Stimulated activated effector memory CD8-positive, alpha-beta T cell treated with anti-CD3 and anti-CD28 coated beads, Interleukin-12 subunit alpha, Interleukin-12 subunit beta, amount 100 ng/mL, for 72 hours (primary cell): ENCODE results near the gene CORT.
"Not testable (repeated sequence)": the region's sequence is repeated elsewhere in the genome, so short reads cannot be mapped to it uniquely, and the experiment has no call there.

ENCODE experiments used
- ATAC-seq: fragments of 150-1000 bp; cut with Tn5 transposase; 2 replicates; pipeline ENCODE4 v1.10.0; 2021
- DNase-seq, 2 donors: peaks; one replicate each; pipeline ENCODE4 v3.0.0; 2021 to 2022; ENCODE audit warnings: low spot score in 2 of 2
- H3K27ac Mint-ChIP-seq: one replicate; pipeline ENCODE4 v1.8.0; 2022; ENCODE audit warnings: mild to moderate bottlenecking, mixed read lengths
- H3K36me3 Mint-ChIP-seq: one replicate; pipeline ENCODE4 v1.8.0; 2022; ENCODE audit warnings: mild to moderate bottlenecking, mixed read lengths
- H3K4me1 Mint-ChIP-seq: one replicate; pipeline ENCODE4 v1.8.0; 2022; ENCODE audit warnings: mixed read lengths
- H3K4me3 Mint-ChIP-seq: one replicate; pipeline ENCODE4 v1.8.0; 2022; ENCODE audit warnings: mild to moderate bottlenecking, mixed read lengths
- H3K9me3 Mint-ChIP-seq: one replicate; pipeline ENCODE4 v1.8.0; 2022; ENCODE audit warnings: mixed read lengths

The CORT gene

DNA sequence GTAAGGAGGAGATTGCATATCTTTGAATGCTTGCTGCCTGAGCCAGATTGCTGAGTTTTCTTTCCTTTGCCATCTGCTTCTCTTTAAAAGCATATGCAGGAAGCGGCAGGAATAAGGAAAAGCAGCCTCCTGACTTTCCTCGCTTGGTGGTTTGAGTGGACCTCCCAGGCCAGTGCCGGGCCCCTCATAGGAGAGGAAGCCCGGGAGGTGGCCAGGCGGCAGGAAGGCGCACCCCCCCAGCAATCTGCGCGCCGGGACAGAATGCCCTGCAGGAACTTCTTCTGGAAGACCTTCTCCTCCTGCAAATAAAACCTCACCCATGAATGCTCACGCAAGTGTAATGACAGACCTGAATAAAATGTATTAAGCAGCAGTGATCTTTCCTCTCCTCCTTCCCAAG is 1.5 kb downstream of the CORT start:
- DNase-seq: no peak
- H3K36me3 Mint-ChIP-seq: peaks cover 7% of the 10 kb centered on the region
- H3K4me3 Mint-ChIP-seq: no peak overlapping the region
- ATAC-seq: no peak
- H3K4me1 Mint-ChIP-seq: no peaks in the 10 kb centered on the region
- no peaks in the 10 kb centered on the region for H3K9me3 Mint-ChIP-seq
- no peak overlapping the region for H3K27ac Mint-ChIP-seq

DNA sequence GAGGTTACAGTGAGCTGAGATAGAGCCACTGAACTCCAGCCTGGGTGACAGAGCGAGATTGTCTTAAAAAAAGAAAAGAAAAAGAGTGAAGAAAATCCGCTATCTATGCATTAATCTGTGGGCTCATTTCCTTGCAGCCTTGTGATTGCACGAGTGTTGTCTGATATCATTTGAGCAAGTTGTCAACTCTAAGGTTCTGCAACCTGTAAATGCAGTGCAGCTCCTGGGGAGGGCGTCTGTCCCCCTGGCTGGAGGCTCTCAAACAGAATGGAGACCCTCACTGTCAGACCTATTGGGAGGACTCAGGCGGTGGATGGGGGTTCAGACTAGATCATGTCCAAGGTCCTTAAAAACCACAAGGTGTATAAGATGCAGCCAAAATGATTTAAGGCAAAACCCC is 6.2 kb downstream of the CORT start:
- ATAC-seq: no peak
- Mint-ChIP-seq H3K4me1 (no peaks in the 10 kb centered on the region), H3K36me3 (peaks cover 45% of the 10 kb centered on the region), H3K27ac (no peak overlapping the region), H3K9me3 (no peaks in the 10 kb centered on the region), H3K4me3 (no peak overlapping the region)
- no peak for DNase-seq

DNA sequence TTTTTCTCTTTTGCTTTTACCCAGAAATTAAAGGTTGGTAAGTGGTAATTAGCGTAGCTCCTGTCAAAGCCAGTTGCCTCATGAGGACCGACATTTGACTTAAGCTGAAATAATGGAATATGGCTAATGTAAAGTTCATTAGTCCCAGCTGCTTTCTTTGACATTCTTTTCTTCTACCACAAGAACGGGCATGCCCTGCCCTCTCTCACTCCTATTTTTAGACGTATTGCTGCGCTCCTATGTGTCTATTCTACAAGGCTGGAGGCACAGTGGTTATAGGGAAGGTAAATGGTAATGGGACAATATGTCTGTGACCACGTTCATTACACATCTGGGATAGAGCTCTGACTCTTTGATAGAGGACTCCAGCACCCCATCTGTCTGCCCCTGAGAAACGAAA is 6.8 kb downstream of the CORT start:
- H3K9me3 Mint-ChIP-seq: no peaks in the 10 kb centered on the region
- H3K4me1 Mint-ChIP-seq: no peaks in the 10 kb centered on the region
- peaks cover 51% of the 10 kb centered on the region for H3K36me3 Mint-ChIP-seq
- ATAC-seq: no peak
- no peak overlapping the region for H3K4me3 Mint-ChIP-seq
- no peak for DNase-seq
- H3K27ac Mint-ChIP-seq: no peak overlapping the region

GRCh38 chr1:10457462-10457861 is 7.6 kb downstream of the CORT start:
- DNase-seq, H3K4me3 Mint-ChIP-seq, H3K4me1 Mint-ChIP-seq, ATAC-seq, H3K9me3 Mint-ChIP-seq, H3K27ac Mint-ChIP-seq: not testable (repeated sequence)
- H3K36me3 Mint-ChIP-seq: peaks cover 59% of the 10 kb centered on the region

GRCh38 chr1:10457875-10458274 is 8.0 kb downstream of the CORT start:
- no peak for DNase-seq
- H3K4me1 Mint-ChIP-seq: no peaks in the 10 kb centered on the region
- H3K27ac Mint-ChIP-seq: no peak overlapping the region
- no peaks in the 10 kb centered on the region for H3K9me3 Mint-ChIP-seq
- no peak overlapping the region for H3K4me3 Mint-ChIP-seq
- peaks cover 63% of the 10 kb centered on the region for H3K36me3 Mint-ChIP-seq
- ATAC-seq: no peak

- Mint-ChIP-seq H3K4me3 (no peak overlapping the region), H3K36me3 (peaks cover 76% of the 10 kb centered on the region), H3K9me3 (no peaks in the 10 kb centered on the region), H3K4me1 (no peaks in the 10 kb centered on the region), H3K27ac (no peak overlapping the region)
- no peak for ATAC-seq
- no peak for DNase-seq
These were observed 9.4 kb downstream of the CORT start for GRCh38 chr1:10459184-10459583.

DNA sequence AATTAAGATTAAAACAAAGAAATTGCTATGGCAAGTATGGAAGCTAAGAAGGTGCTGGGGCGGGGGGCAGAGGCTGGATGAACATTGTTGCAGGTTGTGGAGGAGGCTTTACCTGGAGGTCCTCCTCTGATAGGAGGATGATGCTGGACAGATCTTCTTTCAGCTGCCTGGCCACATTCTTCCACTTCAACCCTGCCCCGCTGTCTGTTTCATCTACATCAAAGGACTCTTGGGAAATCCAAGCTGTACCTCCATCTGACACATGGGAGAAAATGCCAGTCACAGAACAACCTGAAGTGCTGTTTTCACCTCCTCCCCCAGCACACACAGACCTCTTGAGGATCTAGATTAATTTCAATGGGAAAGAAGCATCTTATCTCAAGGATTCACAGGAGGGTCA is 17.2 kb downstream of the CORT start:
- peaks cover 8% of the 10 kb centered on the region for H3K4me1 Mint-ChIP-seq

GRCh38 chr1:10470043-10470442 is 20.2 kb downstream of the CORT start:
- Mint-ChIP-seq H3K4me1 (peaks cover 19% of the 10 kb centered on the region), H3K36me3 (peaks cover 68% of the 10 kb centered on the region), H3K4me3 (no peak overlapping the region), H3K27ac (no peak overlapping the region), H3K9me3 (no peaks in the 10 kb centered on the region)
- no peak for ATAC-seq
- DNase-seq: no peak

More for the DNA sequence above, 17.2 kb downstream of the CORT start:
- no peak for DNase-seq
- Mint-ChIP-seq H3K36me3 (peaks cover 89% of the 10 kb centered on the region), H3K27ac (no peak overlapping the region), H3K4me3 (no peak overlapping the region), H3K9me3 (no peaks in the 10 kb centered on the region)
- no peak for ATAC-seq

DNA sequence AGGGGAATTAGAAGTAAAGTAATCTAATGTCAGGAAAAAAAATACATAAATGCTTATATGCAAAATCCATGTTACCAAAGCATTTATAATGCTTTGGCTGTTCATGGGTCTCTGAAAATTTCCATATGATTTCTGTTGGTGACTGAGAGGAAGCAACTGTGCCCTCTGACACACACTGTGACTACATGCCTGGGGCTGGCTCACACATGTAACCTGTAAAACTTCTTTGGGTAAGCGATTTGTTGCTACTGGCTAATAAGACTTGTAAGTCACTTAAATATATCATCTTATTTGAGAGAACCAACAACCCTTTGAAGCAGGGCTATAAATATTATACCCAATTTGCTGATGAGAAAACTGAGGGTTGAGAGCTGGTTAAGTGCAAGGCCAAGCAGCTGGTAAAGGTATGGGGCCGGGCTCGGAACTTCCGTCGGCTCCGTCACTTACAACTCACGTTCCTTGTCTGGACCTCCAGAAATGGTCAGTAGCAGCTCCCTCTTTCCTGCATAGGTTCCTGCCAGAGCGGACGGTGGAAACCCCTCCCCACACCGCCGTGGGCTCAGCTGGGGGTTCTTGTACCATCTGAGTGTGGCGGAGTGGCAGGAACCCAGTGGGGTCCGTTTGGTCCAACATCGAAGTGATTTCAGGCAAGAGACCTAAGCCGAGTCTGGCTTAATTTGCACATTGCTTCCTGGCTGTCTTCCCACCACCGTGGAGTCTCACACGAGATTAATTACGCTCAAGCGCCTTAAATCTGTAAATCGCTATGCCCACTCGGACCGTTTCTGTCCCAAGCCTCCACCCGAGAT is 21.8 kb downstream of the CORT start:
- peaks cover 31% of the 10 kb centered on the region for H3K4me1 Mint-ChIP-seq
- H3K9me3 Mint-ChIP-seq: no peaks in the 10 kb centered on the region
- ATAC-seq: peak; percentile 0
- DNase-seq: no peak
- H3K36me3 Mint-ChIP-seq: peaks cover 55% of the 10 kb centered on the region
- H3K27ac Mint-ChIP-seq: peak overlapping the region; percentile 97
- peak overlapping the region; percentile 97 for H3K4me3 Mint-ChIP-seq

DNA sequence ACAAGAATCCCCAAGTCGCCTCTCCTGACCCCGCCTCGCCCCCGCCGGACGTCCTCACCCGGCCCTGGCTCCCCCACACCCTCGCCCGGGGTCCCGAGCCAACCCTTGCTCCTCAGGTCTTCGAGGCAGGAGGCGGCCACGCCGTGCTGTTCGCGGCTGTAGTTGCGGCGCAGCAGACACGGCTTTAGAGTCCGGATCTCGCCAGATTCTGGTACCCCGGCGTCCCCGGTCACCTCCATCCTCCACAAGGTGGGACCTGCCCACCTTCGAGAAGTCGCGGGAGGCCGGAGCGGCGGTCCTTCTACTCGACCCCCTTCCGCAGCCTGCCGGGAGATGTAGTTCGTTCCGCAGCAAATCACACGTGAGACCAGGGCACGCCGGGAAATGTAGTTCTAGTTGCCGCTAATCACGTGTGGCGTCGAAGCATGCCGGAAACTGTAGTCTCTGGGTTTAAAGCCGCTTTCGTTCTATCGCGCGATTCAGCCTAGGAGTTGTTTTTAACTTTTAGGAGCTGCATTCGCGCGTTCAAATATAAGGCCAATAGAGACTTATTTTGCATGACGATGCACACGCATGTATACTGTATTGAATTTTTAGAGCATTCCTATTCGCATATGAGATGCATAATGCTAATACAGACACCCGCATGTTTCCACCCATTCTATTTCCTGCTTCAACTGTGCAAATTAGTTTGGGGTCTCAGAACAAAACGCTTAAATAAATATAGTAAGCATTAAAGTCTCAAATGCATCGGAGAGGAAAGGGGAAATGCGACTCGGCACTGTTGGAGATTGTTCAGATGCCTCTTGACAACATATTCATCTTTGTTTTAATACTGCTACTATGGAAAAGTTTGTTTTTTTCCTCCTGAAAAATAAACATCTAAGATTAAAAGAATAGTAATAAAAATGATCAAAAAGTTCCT is 22.7 kb downstream of the CORT start, which contains the start of gene DFFA:
DFFA (minus strand) TSS at position 310 of the 925 bp plus-strand sequence; CDS start at position 239, 71 bp downstream.
- peak; percentile 79 to 96 for DNase-seq
- H3K9me3 Mint-ChIP-seq: no peaks in the 10 kb centered on the region

DNA sequence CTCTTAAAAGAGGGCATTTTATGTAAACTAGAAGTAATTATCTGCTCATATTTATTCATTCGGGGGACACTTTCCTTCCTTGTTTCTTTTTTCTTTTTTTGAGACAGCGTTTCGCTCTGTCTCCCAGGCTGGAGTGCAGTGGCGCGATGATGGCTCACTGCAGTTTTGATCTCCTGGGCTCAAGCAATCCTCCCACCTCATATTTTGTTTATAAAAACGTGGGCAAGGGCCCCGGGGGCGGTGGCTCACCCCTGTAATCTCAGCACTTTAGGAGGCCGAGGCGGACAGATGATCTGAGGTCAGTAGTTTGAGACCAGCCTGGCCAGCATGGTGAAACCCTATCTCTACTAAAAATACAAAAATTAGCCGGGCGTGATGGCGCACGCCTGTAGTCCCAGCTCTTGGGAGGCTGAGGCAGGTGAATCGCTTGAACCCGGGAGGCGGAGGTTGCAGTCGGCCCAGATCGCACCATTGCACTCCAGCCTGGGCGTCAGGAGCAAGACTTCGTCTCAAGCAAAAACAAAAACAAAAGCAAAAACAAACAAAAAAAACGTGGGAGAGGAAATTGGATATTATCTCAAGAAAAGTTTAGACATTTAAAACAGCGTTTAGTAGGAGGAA is 23.4 kb downstream of the CORT start:
- DNase-seq: no peak
- ATAC-seq: no peak
- Mint-ChIP-seq H3K9me3 (no peaks in the 10 kb centered on the region), H3K36me3 (peaks cover 38% of the 10 kb centered on the region), H3K4me3 (peak overlapping the region; percentile 97), H3K4me1 (peaks cover 32% of the 10 kb centered on the region), H3K27ac (peak overlapping the region; percentile 97)

More for the DNA sequence above, 22.7 kb downstream of the CORT start, which contains the start of gene DFFA:
- Mint-ChIP-seq H3K4me3 (peak within 1 kb of the TSS; percentile 97), H3K4me1 (peaks cover 31% of the 10 kb centered on the region), H3K36me3 (peaks cover 46% of the 10 kb centered on the region), H3K27ac (peak within 1 kb of the TSS; percentile 97)
- peak; percentile 88 for ATAC-seq

DNA sequence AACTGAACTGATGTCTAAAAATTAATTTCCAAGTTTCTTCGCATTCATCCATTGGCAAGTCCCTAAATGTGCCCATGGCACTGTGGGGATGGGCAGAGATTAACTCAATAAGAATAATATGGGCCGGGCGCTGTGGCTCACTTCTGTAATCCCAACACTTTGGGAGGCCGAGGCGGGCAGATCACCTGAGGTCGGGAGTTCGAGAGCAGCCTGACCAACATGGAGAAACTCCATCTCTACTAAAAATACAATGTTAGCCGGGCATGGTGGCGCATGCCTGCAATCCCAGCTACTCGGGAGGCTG is 24.4 kb downstream of the CORT start:
- not testable (repeated sequence) for H3K9me3 Mint-ChIP-seq, DNase-seq, ATAC-seq
- Mint-ChIP-seq H3K36me3 (peaks cover 28% of the 10 kb centered on the region), H3K4me3 (peak overlapping the region; percentile 95), H3K27ac (peak overlapping the region; percentile 91), H3K4me1 (peaks cover 36% of the 10 kb centered on the region)

- H3K4me3 Mint-ChIP-seq: peak within 1 kb of the TSS; percentile 95
- H3K27ac Mint-ChIP-seq: peak within 1 kb of the TSS; percentile 91
- no peaks in the 10 kb centered on the region for H3K9me3 Mint-ChIP-seq
- H3K4me1 Mint-ChIP-seq: peaks cover 36% of the 10 kb centered on the region
- ATAC-seq (peak; percentile 92), DNase-seq (peak; percentile 74 to 93)
- peaks cover 22% of the 10 kb centered on the region for H3K36me3 Mint-ChIP-seq
These were observed 25.0 kb downstream of the CORT start, which contains the start of gene PEX14 for GRCh38 chr1:10474613-10475507. PEX14 (plus strand) TSS chr1:10474950; CDS start chr1:10474967, 17 bp downstream.

- ATAC-seq (no peak), DNase-seq (no peak)
- Mint-ChIP-seq H3K27ac (peak overlapping the region; percentile 91), H3K4me1 (peaks cover 36% of the 10 kb centered on the region), H3K4me3 (peak overlapping the region; percentile 95), H3K36me3 (peaks cover 22% of the 10 kb centered on the region), H3K9me3 (no peaks in the 10 kb centered on the region)
These were observed 25.7 kb downstream of the CORT start for GRCh38 chr1:10475510-10475909.
